GM23338 (cell line): ENCODE measurements around the gene SLC39A5. TPM values are rescaled to one million over a fixed set of nuclear protein-coding genes. Genes with fewer than 3 reads are reported as not detected.

ENCODE experiments used
- ATAC-seq: fragments of 200-7000 bp; cut with Tn5 transposase; 3 replicates; pipeline ENCODE4 v1.9.1; 2020
- DNase-seq: peaks from one replicate; pipeline ENCODE4 v3.0.0-alpha.2; 2015; ENCODE audit warnings: low spot score
- H2AFZ ChIP-seq: fragments of 200-600 bp; sonication (generic); 2 replicates; pipeline ENCODE4 v1.8.0; 2016; ENCODE audit warnings: antibody characterized with exemption, mild to moderate bottlenecking, moderate library complexity
- H3F3A ChIP-seq: fragments of 200-600 bp; sonication (generic); replicated peaks from 2 replicates; pipeline ENCODE4 v1.8.0; 2017; ENCODE audit warnings: antibody characterized with exemption, mixed run types, low read depth
- H3K27ac ChIP-seq: fragments of 200-600 bp; sonication (generic); 2 replicates; pipeline ENCODE4 v1.6.1; 2016; ENCODE audit warnings: low read depth
- H3K27me3 ChIP-seq: fragments of 200-600 bp; sonication (generic); 2 replicates; pipeline ENCODE4 v1.8.0; 2016; ENCODE audit warnings: mild to moderate bottlenecking, mixed run types, moderate library complexity; ENCODE audit not compliant: insufficient read depth
- H3K36me3 ChIP-seq: fragments of 200-600 bp; sonication (generic); 2 replicates; pipeline ENCODE4 v1.8.0; 2016; ENCODE audit warnings: mild to moderate bottlenecking; ENCODE audit not compliant: insufficient read depth
- H3K4me1 ChIP-seq: fragments of 200-600 bp; sonication (generic); 2 replicates; pipeline ENCODE4 v1.8.0; 2016; ENCODE audit warnings: mild to moderate bottlenecking, moderate library complexity; ENCODE audit not compliant: insufficient read depth
- H3K4me2 ChIP-seq: fragments of 200-600 bp; sonication (generic); 2 replicates; pipeline ENCODE4 v1.7.1; 2017; ENCODE audit warnings: mixed run types
- H3K4me3 ChIP-seq: fragments of 200-600 bp; sonication (generic); 2 replicates; pipeline ENCODE4 v1.6.1; 2016; ENCODE audit warnings: mixed run types
- H3K79me2 ChIP-seq: fragments of 200-600 bp; sonication (generic); replicated peaks from 2 replicates; pipeline ENCODE4 v1.8.0; 2017; ENCODE audit warnings: mild to moderate bottlenecking; ENCODE audit not compliant: insufficient read depth
- H3K9me2 ChIP-seq: fragments of 200-600 bp; sonication (generic); 2 replicates; pipeline ENCODE4 v1.8.0; 2017; ENCODE audit not compliant: insufficient read depth
- H4K20me1 ChIP-seq: fragments of 200-600 bp; sonication (generic); replicated peaks from 2 replicates; pipeline ENCODE4 v1.8.0; 2017; ENCODE audit warnings: mild to moderate bottlenecking; ENCODE audit not compliant: insufficient read depth
- H3K27ac Mint-ChIP-seq: 2 replicates; pipeline ENCODE4 v1.8.0; 2020; ENCODE audit warnings: inconsistent platforms, mild to moderate bottlenecking, moderate library complexity, mixed read lengths
- H3K27me3 Mint-ChIP-seq: 3 replicates; pipeline ENCODE4 v1.8.0; 2022; ENCODE audit warnings: low read depth, mild to moderate bottlenecking, moderate library complexity, mixed read lengths, inconsistent platforms; ENCODE audit not compliant: insufficient read depth, poor library complexity
- H3K36me3 Mint-ChIP-seq: 3 replicates; pipeline ENCODE4 v1.8.0; 2021; ENCODE audit warnings: low read depth, mild to moderate bottlenecking, inconsistent platforms, moderate library complexity, mixed read lengths
- H3K4me1 Mint-ChIP-seq: 3 replicates; pipeline ENCODE4 v1.8.0; 2020; ENCODE audit warnings: mild to moderate bottlenecking, inconsistent platforms, mixed read lengths
- H3K4me3 Mint-ChIP-seq: 3 replicates; pipeline ENCODE4 v1.8.0; 2021; ENCODE audit warnings: moderate library complexity, mild to moderate bottlenecking, inconsistent platforms, mixed read lengths
- H3K9me3 Mint-ChIP-seq: 3 replicates; pipeline ENCODE4 v1.8.0; 2020; ENCODE audit warnings: moderate library complexity, mild to moderate bottlenecking, inconsistent platforms, mixed read lengths
- CREB1 ChIP-seq: fragments of 250-450 bp; sonication (Bioruptor Pico); IDR thresholded peaks from 2 replicates; pipeline ENCODE4 v1.5.0; 2020; ENCODE audit warnings: low read depth, mild to moderate bottlenecking, moderate library complexity
- CTCF ChIP-seq, 2 experiments: fragments of 200-600 bp in 1 of 2; sonication (generic) in 1 of 2; conservative IDR thresholded peaks; 2 replicates each; pipeline versions ENCODE4 v1.5.1 to v1.6.1; 2016 to 2017; ENCODE audit warnings: antibody characterized with exemption in 2 of 2, low read depth in 2 of 2, mild to moderate bottlenecking in 2 of 2, moderate library complexity in 1 of 2
- ETS1 ChIP-seq: IDR thresholded peaks from 2 replicates; pipeline ENCODE4 v1.6.1; 2016; ENCODE audit warnings: antibody characterized with exemption
- EZH2 ChIP-seq: fragments of 200-600 bp; sonication (generic); IDR thresholded peaks from one replicate; pipeline ENCODE4 v1.8.0; 2017; ENCODE audit warnings: antibody characterized with exemption, mild to moderate bottlenecking, low read depth; ENCODE audit not compliant: unreplicated experiment
- EZH2phosphoT487 ChIP-seq: fragments of 200-600 bp; sonication (generic); IDR thresholded peaks from one replicate; pipeline ENCODE4 v1.8.1; 2018; ENCODE audit warnings: antibody characterized with exemption; ENCODE audit not compliant: unreplicated experiment
- JUNB ChIP-seq: IDR thresholded peaks from one replicate; pipeline ENCODE4 v1.6.1; 2016; ENCODE audit warnings: antibody characterized with exemption; ENCODE audit not compliant: unreplicated experiment
- NANOG ChIP-seq: IDR thresholded peaks from 2 replicates; pipeline ENCODE4 v1.6.1; 2016; ENCODE audit warnings: antibody characterized with exemption, borderline replicate concordance
- POLR2AphosphoS5 ChIP-seq: IDR thresholded peaks from 2 replicates; pipeline ENCODE4 v1.6.1; 2016; ENCODE audit warnings: antibody characterized with exemption, low read depth
- STAT1 ChIP-seq: IDR thresholded peaks from one replicate; pipeline ENCODE4 v1.6.1; 2016; ENCODE audit warnings: antibody characterized with exemption; ENCODE audit not compliant: unreplicated experiment
- ZNF114 ChIP-seq: fragments of 250-450 bp; sonication (Bioruptor Pico); IDR thresholded peaks from 2 replicates; pipeline ENCODE4 v1.5.0; 2020; ENCODE audit warnings: mild to moderate bottlenecking, moderate library complexity
- ZNF331 ChIP-seq: fragments of 250-450 bp; sonication (Bioruptor Pico); IDR thresholded peaks from 2 replicates; pipeline ENCODE4 v1.5.0; 2020; ENCODE audit warnings: low read depth, mild to moderate bottlenecking, moderate library complexity
- ZNF462 ChIP-seq: fragments of 250-450 bp; sonication (Bioruptor Pico); IDR thresholded peaks from 2 replicates; pipeline ENCODE4 v1.5.0; 2020; ENCODE audit warnings: mild to moderate bottlenecking, moderate library complexity
- polyA plus RNA-seq: library from polyadenylated mRNA; unstranded; fragments of >200 nt; fragmentation: Nextera tagmentation; extraction: Ambion mirVana; gene quantifications from 2 replicates; pipeline ENCODE4 v1.2.1, GENCODE V29; 2016
- total RNA-seq: library from RNA; depleted of rRNA; stranded (reverse); fragments of >200 nt; shearing (Covaris generic); gene quantifications from 2 replicates; pipeline ENCODE4 v1.2.3, GENCODE V29; 2014

Gene SLC39A5
- total and polyA plus RNA-seq, 2 experiments from 2014 or later = 0.29 to 0.59 TPM

GRCh38 chr12:56197921-56198635 lies 31.8 kb upstream of the SLC39A5 start:
- no peak overlapping the region; the same call in 1 of the 2 replicates for H3K27ac ChIP-seq
- Mint-ChIP-seq H3K27me3 (peaks cover 14% of the 10 kb centered on the region), H3K27ac (no peak overlapping the region; the same call in 1 of the 2 replicates), H3K9me3 (no peaks in the 10 kb centered on the region), H3K36me3 (peaks cover 12% of the 10 kb centered on the region; the same call in 2 of the 3 replicates), H3K4me3 (no peak overlapping the region; the same call in 2 of the 3 replicates), H3K4me1 (peaks cover 25% of the 10 kb centered on the region)
- no peak overlapping the region for H2AFZ ChIP-seq
- 0 out of 2 replicates have a peak, but pooled peaks cover 5% of the 10 kb centered on the region for H3K9me2 ChIP-seq
- TF ChIP-seq ZNF331 (no peak), EZH2 (no peak), NANOG (no peak), STAT1 (no peak), ZNF462 (CRISPR knock-in tag) (no peak), JUNB (no peak), EZH2phosphoT487 (no peak), POLR2AphosphoS5 (no peak), ETS1 (no peak), CREB1 (CRISPR knock-in tag) (no peak), ZNF114 (no peak), CTCF (conservative IDR thresholded peaks at IDR 0.05; ENCODE audit: low read depth in 2 of 2) (no peak)
- H3K4me2 ChIP-seq = peak overlapping the region; percentile 5; the same call in 1 of the 2 replicates
- no peaks in the 10 kb centered on the region for H3F3A ChIP-seq
- ATAC-seq = no peak
- H3K4me1 ChIP-seq = no peaks in the 10 kb centered on the region
- no peak overlapping the region for H3K4me3 ChIP-seq
- no peaks in the 10 kb centered on the region for H3K36me3 ChIP-seq
- no peaks in the 10 kb centered on the region for H4K20me1 ChIP-seq
- no peaks in the 10 kb centered on the region for H3K79me2 ChIP-seq
- DNase-seq = no peak
- H3K27me3 ChIP-seq = no peaks in the 10 kb centered on the region
